Thyroid gland (tissue), 4 donors: ENCODE measurements around the gene PMS2.
"Not testable (repeated sequence)": the region's sequence is repeated elsewhere in the genome, so short reads cannot be mapped to it uniquely, and the experiment has no call there.

Experiments
- POLR2A ChIP-seq, 2 donors: fragments of 450-650 bp; IDR thresholded peaks; one replicate each; pipeline ENCODE4 v1.6.1; 2017; ENCODE audit warnings: antibody characterized with exemption in 2 of 2, mild to moderate bottlenecking in 2 of 2, moderate library complexity in 1 of 2
- TF ChIP-seq, protein P1 (sequence below), 6 experiments: fragments of 200-600 bp in 3 of 6; fragments of 450-650 bp in 3 of 6; sonication (generic) in 3 of 6; IDR thresholded peaks; one replicate each; pipeline ENCODE4 v1.5.1; 2016 to 2019; ENCODE audit warnings: antibody characterized with exemption in 6 of 6, mild to moderate bottlenecking in 2 of 6, inconsistent platforms in 1 of 6, moderate library complexity in 1 of 6

DNA sequence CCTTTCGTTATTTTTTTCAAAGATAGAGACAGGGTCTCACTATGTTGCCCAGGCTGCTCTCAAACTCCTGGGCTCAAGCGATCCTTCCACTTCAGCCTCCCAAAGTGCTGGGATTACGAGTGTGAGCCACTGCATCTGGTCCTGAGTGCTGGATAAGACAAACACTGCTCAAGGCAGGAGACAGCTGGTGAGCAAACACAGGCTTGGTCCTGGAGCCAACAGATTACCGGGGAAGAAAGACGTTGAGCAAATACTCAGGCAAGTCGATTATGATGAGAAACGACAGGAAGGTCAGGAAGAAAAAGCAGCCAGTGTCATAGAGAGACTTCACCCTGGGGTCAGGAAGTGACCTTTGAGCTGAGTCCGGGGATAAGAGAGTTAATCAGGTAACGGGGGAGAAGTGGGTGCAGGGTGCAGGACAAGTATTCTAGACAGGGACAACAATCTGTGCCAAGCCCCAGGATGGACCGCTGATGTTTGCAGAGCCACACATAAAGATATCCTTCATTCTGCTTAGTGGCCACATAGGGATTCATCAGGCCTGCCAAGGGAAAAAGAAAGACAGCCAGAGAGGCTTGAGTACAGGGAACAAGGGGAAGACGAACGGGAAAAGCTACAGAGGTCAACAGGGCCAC is 29.1 kb downstream of the PMS2 start:
- TF ChIP-seq, protein P1, sequence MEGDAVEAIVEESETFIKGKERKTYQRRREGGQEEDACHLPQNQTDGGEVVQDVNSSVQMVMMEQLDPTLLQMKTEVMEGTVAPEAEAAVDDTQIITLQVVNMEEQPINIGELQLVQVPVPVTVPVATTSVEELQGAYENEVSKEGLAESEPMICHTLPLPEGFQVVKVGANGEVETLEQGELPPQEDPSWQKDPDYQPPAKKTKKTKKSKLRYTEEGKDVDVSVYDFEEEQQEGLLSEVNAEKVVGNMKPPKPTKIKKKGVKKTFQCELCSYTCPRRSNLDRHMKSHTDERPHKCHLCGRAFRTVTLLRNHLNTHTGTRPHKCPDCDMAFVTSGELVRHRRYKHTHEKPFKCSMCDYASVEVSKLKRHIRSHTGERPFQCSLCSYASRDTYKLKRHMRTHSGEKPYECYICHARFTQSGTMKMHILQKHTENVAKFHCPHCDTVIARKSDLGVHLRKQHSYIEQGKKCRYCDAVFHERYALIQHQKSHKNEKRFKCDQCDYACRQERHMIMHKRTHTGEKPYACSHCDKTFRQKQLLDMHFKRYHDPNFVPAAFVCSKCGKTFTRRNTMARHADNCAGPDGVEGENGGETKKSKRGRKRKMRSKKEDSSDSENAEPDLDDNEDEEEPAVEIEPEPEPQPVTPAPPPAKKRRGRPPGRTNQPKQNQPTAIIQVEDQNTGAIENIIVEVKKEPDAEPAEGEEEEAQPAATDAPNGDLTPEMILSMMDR (IDR thresholded peaks at IDR 0.05): not testable (repeated sequence)
- not testable (repeated sequence) for TF ChIP-seq POLR2A (IDR thresholded peaks at IDR 0.05)
